DND-41 (cell line): ENCODE measurements around the gene SLCO4A1.

ENCODE experiments used
- EZH2 ChIP-seq: IDR thresholded peaks from 3 replicates; pipeline ENCODE4 v1.6.1; 2012; ENCODE audit warnings: borderline replicate concordance, low read depth, mild to moderate bottlenecking, moderate library complexity, low read length, inconsistent platforms; ENCODE audit not compliant: severe bottlenecking
- TF ChIP-seq, protein P1 (sequence below): IDR thresholded peaks from 2 replicates; pipeline ENCODE4 v1.5.1; 2012; ENCODE audit warnings: borderline replicate concordance, low read length, moderate library complexity, mild to moderate bottlenecking; ENCODE audit not compliant: poor library complexity, severe bottlenecking; ENCODE audit errors: extremely low read depth

DNA sequence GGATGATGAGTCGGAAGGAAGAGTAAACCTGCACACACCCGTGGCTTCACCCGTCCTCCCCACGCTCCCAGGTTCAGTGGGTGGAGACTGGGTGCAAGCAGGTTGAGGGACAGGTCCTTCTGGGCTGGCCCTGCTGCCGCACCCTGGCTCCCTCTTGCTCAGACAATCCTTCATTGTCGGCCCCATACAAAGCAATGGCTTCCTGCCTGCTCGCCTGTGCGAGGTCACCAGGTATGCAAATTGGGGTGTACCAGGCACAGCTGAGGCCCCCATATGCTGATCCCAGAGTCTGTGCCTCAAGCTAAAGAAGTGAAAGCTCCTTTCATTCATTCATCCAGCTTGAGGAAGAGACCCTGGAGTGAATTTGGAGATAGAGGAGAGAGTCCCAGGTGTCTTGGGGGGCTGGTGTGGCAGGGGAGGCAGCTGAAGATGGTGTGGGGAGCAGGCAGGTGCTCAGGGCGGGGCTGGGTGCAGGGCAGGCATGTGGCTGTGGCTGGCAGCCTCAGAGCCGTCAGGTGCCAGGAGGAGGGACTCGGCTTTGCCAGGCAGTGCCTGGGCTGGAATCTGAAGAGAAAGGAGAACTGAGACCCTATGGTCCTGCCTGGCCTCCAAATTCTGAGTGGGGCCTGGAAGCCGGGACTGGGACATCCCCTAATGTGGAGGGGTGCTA lies 4.7 kb downstream of the SLCO4A1 start:
- TF ChIP-seq, protein P1, sequence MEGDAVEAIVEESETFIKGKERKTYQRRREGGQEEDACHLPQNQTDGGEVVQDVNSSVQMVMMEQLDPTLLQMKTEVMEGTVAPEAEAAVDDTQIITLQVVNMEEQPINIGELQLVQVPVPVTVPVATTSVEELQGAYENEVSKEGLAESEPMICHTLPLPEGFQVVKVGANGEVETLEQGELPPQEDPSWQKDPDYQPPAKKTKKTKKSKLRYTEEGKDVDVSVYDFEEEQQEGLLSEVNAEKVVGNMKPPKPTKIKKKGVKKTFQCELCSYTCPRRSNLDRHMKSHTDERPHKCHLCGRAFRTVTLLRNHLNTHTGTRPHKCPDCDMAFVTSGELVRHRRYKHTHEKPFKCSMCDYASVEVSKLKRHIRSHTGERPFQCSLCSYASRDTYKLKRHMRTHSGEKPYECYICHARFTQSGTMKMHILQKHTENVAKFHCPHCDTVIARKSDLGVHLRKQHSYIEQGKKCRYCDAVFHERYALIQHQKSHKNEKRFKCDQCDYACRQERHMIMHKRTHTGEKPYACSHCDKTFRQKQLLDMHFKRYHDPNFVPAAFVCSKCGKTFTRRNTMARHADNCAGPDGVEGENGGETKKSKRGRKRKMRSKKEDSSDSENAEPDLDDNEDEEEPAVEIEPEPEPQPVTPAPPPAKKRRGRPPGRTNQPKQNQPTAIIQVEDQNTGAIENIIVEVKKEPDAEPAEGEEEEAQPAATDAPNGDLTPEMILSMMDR = no peak
- no peak for TF ChIP-seq EZH2
